ENCODE data around the gene ARHGDIB. TPM values are rescaled to one million over a fixed set of nuclear protein-coding genes. Genes with fewer than 3 reads are reported as not detected.

Gene ARHGDIB
- total and polyA plus RNA-seq, 10 of the 15 experiments (the other 5 are each of a cell fraction or from before 2014, with no cell fraction given), result 796 to 2,849 (median 1,346) TPM

GRCh38 chr12:14950421-14950820 lies 11.0 kb downstream of the ARHGDIB start (continued):
- no peak for TF ChIP-seq NRF1 (conservative IDR thresholded peaks at IDR 0.05; ENCODE audit: low read depth, low read length)
- TF ChIP-seq, protein P1, sequence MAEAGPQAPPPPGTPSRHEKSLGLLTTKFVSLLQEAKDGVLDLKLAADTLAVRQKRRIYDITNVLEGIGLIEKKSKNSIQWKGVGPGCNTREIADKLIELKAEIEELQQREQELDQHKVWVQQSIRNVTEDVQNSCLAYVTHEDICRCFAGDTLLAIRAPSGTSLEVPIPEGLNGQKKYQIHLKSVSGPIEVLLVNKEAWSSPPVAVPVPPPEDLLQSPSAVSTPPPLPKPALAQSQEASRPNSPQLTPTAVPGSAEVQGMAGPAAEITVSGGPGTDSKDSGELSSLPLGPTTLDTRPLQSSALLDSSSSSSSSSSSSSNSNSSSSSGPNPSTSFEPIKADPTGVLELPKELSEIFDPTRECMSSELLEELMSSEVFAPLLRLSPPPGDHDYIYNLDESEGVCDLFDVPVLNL (IDR thresholded peaks at IDR 0.05; ENCODE audit: low read depth, low read length), result no peak
- no peak for TF ChIP-seq NFYB (IDR thresholded peaks at IDR 0.05; ENCODE audit: insufficient read depth, low read depth, low read length)
- TF ChIP-seq, protein P2, sequence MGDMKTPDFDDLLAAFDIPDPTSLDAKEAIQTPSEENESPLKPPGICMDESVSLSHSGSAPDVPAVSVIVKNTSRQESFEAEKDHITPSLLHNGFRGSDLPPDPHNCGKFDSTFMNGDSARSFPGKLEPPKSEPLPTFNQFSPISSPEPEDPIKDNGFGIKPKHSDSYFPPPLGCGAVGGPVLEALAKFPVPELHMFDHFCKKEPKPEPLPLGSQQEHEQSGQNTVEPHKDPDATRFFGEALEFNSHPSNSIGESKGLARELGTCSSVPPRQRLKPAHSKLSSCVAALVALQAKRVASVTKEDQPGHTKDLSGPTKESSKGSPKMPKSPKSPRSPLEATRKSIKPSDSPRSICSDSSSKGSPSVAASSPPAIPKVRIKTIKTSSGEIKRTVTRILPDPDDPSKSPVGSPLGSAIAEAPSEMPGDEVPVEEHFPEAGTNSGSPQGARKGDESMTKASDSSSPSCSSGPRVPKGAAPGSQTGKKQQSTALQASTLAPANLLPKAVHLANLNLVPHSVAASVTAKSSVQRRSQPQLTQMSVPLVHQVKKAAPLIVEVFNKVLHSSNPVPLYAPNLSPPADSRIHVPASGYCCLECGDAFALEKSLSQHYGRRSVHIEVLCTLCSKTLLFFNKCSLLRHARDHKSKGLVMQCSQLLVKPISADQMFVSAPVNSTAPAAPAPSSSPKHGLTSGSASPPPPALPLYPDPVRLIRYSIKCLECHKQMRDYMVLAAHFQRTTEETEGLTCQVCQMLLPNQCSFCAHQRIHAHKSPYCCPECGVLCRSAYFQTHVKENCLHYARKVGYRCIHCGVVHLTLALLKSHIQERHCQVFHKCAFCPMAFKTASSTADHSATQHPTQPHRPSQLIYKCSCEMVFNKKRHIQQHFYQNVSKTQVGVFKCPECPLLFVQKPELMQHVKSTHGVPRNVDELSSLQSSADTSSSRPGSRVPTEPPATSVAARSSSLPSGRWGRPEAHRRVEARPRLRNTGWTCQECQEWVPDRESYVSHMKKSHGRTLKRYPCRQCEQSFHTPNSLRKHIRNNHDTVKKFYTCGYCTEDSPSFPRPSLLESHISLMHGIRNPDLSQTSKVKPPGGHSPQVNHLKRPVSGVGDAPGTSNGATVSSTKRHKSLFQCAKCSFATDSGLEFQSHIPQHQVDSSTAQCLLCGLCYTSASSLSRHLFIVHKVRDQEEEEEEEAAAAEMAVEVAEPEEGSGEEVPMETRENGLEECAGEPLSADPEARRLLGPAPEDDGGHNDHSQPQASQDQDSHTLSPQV (IDR thresholded peaks at IDR 0.05), result no peak
- TF ChIP-seq PKNOX1 (IDR thresholded peaks at IDR 0.05), result peak; percentile 69
- TF ChIP-seq ATF7 (IDR thresholded peaks at IDR 0.05; ENCODE audit: low read depth), result peak; percentile 75
- no peak for TF ChIP-seq IRF3 (IDR thresholded peaks at IDR 0.05)
- TF ChIP-seq KLF5 (IDR thresholded peaks at IDR 0.05; ENCODE audit: partially characterized antibody), result no peak
- TF ChIP-seq ZNF24 (IDR thresholded peaks at IDR 0.05), result no peak
- TF ChIP-seq SIX5 (IDR thresholded peaks at IDR 0.05; ENCODE audit: low read depth, low read length, severe bottlenecking), result no peak
- TF ChIP-seq, protein P3, sequence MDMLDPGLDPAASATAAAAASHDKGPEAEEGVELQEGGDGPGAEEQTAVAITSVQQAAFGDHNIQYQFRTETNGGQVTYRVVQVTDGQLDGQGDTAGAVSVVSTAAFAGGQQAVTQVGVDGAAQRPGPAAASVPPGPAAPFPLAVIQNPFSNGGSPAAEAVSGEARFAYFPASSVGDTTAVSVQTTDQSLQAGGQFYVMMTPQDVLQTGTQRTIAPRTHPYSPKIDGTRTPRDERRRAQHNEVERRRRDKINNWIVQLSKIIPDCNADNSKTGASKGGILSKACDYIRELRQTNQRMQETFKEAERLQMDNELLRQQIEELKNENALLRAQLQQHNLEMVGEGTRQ (IDR thresholded peaks at IDR 0.05; ENCODE audit: borderline replicate concordance, low read depth, low read length), result no peak
- TF ChIP-seq TCF12 (IDR thresholded peaks at IDR 0.05; ENCODE audit: low read depth, low read length), result no peak
- TF ChIP-seq SREBF1 (IDR thresholded peaks at IDR 0.05; ENCODE audit: low read length), result no peak
- no peak for TF ChIP-seq ZSCAN29 (IDR thresholded peaks at IDR 0.05)

Data from GM12878 (cell line).